HG03378 (cell line): ENCODE data around the gene PRMT2.

Experiments used
- ATAC-seq: cut with Tn5 transposase; IDR thresholded peaks from one replicate; pipeline ENCODE4 v1.9.1; 2021; ENCODE audit warnings: mild to moderate bottlenecking, moderate library complexity; ENCODE audit not compliant: unreplicated experiment

The PRMT2 gene

GRCh38 chr21:46635324-46636180, at the start of gene PRMT2:
Gene PRMT2 (plus strand): TSS chr21:46635674. CDS start chr21:46636952, 1,278 bp downstream.
- ATAC-seq = peak; percentile 72

- no peak for ATAC-seq
Observed at GRCh38 chr21:46594276-46594675, 41.2 kb upstream of the PRMT2 start.

- ATAC-seq = no peak
Observed at GRCh38 chr21:46596201-46596600, 39.3 kb upstream of the PRMT2 start.

GRCh38 chr21:46597031-46597430, 38.4 kb upstream of the PRMT2 start:
- ATAC-seq = no peak

- no peak for ATAC-seq
Observed at GRCh38 chr21:46597896-46598343, 37.6 kb upstream of the PRMT2 start.

GRCh38 chr21:46598581-46599572, 36.6 kb upstream of the PRMT2 start:
- no peak for ATAC-seq

- ATAC-seq = no peak
Observed at GRCh38 chr21:46600305-46600704, 35.2 kb upstream of the PRMT2 start.

GRCh38 chr21:46600978-46601377, 34.5 kb upstream of the PRMT2 start:
- no peak for ATAC-seq

- no peak for ATAC-seq
Observed at GRCh38 chr21:46603228-46603627, 32.2 kb upstream of the PRMT2 start.

- ATAC-seq = no peak
Observed at GRCh38 chr21:46604329-46604974, 31.0 kb upstream of the PRMT2 start.

- no peak for ATAC-seq
Observed at GRCh38 chr21:46604975-46605766, 30.3 kb upstream of the PRMT2 start, which contains the start of gene S100B. Gene S100B (minus strand): TSS chr21:46605082. CDS start chr21:46602415, 2,667 bp downstream.

- peak; percentile 47 for ATAC-seq
Observed at GRCh38 chr21:46605767-46606426, 29.6 kb upstream of the PRMT2 start.

- peak; percentile 8 for ATAC-seq
Observed at GRCh38 chr21:46606427-46606813, 29.1 kb upstream of the PRMT2 start.

- no peak for ATAC-seq
Observed at GRCh38 chr21:46607636-46608035, 27.8 kb upstream of the PRMT2 start.

GRCh38 chr21:46608672-46609111, 26.8 kb upstream of the PRMT2 start:
- ATAC-seq = no peak

- ATAC-seq = no peak
Observed at GRCh38 chr21:46610018-46610701, 25.3 kb upstream of the PRMT2 start.

GRCh38 chr21:46613391-46613790, 22.1 kb upstream of the PRMT2 start:
- no peak for ATAC-seq

- ATAC-seq = no peak
Observed at GRCh38 chr21:46616050-46616449, 19.4 kb upstream of the PRMT2 start.

GRCh38 chr21:46616656-46617055, 18.8 kb upstream of the PRMT2 start:
- no peak for ATAC-seq
